ENCODE results near the gene HOXD3.

HOXD3 gene

GRCh38 chr2:176132205-176133171 lies 24.6 kb upstream of the HOXD3 start:
- DNase-seq: no peak

GRCh38 chr2:176133389-176133788 lies 23.7 kb upstream of the HOXD3 start:
- no peak for DNase-seq

DNA sequence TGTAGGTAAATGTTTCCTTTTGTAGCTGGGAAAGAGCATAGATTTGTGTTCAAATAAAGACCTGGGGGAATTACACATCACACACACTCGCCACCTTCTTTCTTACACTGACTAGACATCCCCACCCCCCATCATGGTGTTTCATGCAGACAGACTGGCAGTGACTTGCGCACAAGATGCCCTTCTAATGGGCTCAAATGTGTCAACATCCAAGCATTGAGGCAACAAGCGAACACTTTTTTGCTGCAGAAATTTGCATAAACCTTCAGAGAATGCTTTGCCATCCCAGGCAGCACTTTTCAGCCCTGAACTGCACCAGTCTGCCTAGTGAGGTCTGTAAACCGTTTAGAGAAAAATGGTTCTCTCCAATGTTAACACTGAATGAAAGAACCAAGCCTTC lies 23.1 kb upstream of the HOXD3 start:
- DNase-seq: no peak

- no peak for DNase-seq
Observed at GRCh38 chr2:176135035-176135440, 22.1 kb upstream of the HOXD3 start.

DNA sequence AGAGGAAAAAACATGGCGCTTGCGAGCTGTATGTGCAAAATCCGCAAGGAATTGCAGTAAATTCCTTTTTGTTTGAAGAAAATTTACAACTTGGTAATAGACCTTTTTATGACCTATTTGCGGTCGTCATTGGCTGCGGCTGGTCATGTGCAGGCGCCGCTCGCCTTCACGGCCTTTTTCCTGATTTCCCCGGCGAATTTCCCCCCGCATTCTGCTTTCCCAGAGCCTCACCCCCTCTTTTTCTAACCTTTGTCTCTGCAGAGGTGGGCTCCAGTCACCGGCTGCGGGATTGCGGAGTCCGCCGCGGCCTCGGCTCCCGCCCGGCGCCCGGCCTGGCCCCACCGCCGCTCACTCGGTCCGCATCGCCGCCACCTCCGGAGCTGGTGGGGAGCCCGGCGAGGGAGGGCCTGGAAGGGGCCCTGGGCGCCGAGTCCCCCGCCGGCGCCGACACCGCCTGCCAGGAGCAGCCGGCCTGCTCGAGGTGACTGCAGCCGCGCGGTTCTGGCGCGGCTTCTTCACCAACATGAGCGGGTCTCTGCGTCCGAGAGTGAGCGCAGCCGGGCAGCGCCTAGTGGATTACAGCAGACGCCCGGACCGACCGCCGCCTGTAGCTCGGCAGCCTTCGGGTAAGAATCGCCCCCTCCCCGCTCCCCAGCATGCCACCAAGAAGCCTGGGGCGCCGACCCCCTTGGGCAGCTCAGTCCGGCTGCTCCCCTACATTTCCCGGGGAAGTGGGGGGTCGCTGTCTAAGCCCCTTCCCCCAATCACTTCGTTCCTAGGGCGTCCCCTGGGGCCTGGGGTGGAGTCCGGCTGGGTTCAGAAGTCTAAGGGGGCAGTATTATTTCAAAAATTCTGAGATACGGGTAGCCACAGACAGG lies 20.5 kb upstream of the HOXD3 start:
- DNase-seq: no peak

DNA sequence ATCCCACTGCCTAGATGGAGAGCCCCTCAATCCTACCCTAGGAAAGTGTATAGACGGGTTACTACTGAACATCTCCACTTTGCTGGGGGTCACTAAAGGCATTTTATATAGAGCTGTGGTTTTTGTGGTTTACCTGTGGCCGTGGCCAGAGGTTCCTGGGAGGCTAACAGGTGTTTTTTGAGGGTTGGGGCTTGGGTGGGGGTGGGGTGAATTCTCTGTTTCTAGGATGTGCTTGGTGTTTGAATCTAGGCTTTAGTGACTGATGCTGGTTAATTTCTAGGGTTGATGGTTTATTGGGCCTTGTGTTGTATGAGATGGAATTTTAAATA lies 19.9 kb upstream of the HOXD3 start:
- no peak for DNase-seq

DNA sequence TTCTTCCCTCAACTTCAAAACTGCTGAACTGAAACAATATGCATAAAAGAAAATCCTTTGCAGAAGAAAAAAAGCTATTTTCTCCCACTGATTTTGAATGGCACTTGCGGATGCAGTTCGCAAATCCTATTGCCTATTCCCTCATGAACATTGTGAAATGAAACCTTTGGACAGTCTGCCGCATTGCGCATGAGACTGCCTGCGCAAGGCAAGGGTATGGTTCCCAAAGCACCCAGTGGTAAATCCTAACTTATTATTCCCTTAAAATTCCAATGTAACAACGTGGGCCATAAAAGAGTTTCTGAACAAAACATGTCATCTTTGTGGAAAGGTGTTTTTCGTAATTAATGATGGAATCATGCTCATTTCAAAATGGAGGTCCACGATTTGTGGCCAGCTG lies 19.2 kb upstream of the HOXD3 start:
- DNase-seq: no peak

GRCh38 chr2:176138526-176138922 lies 18.6 kb upstream of the HOXD3 start:
- DNase-seq: no peak

DNA sequence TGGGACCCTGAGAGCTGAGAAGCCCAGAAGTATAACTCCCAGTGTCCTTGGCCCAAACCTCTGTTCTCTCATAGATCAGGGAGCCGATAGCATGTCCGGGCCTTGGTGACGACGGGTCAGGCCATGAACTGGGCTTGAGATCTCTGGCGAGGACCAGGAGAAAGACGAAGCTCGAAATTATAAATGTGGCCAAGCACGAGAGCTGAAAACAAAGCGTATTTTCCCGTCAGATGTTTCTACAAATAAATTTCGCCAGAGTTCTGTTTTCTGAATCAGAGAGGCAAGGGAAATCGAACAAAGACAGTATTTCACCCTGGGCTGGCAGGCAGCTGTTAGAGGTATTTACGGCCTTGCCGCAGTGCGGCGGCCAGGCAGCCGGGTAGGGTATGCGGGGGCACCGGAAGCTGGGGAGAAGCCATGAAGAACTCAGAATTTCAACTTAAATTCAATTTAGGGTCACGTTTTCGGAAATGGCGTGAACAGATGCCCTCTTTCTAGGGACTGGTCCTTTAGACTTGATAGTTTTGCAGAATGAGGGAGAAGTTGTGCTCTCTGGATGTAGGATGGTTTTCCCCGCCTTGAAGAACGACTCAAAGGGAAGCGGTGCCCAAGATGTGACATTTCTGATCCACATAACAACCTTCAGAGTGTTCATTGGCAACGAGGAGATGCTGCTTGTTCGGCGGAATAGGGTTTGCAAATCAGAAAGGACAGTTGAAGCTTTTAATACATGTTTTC lies 18.0 kb upstream of the HOXD3 start:
- DNase-seq: no peak

GRCh38 chr2:176139661-176140512 lies 17.2 kb upstream of the HOXD3 start:
- no peak for DNase-seq

DNA sequence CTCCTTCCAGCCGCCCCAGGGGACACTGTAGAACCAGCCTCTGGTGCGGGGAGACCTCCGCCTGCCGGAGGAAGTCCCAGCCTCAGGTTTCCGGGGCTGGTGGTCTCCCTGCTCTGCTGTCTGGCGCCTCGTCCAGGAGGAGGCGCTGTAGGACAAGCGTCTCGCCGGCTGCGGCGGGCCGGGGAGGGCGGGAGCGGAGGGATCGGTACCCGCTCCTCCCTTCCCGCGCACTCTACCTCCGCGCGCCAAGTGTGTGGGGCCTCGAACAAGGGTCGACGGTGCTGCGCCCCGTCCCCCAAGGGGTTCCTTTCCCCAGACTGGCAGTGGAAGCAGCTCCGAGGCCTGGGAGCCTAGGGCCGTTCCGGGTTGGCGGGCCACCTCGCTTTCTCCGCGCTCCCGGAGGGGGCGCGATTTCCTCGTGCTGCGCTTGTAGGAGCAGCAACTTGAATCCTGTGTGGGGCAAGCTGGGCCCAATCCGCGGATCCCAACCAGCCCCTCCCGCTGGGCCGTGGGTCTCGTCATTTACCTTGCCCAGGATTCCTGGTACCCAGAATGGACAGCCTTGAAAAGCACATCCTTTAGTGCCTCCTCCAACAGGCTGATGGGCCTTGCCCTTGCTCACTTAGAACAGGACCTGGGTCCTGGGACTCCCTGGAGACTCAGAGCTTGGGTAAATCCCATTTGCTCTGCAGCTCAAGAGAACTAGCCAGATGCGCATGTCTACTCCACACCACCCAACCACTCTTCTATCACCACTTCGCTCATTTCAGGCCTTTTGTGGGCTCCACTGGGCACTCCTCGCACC lies 16.4 kb upstream of the HOXD3 start:
- DNase-seq: peak in 48 of 51 donors; percentile 2 to 83 (median 50)

- DNase-seq: no peak
Observed at GRCh38 chr2:176142281-176142680, 14.8 kb upstream of the HOXD3 start.

GRCh38 chr2:176145085-176145969 lies 11.8 kb upstream of the HOXD3 start:
- no peak for DNase-seq

GRCh38 chr2:176146101-176146500 lies 11.0 kb upstream of the HOXD3 start:
- no peak for DNase-seq

DNA sequence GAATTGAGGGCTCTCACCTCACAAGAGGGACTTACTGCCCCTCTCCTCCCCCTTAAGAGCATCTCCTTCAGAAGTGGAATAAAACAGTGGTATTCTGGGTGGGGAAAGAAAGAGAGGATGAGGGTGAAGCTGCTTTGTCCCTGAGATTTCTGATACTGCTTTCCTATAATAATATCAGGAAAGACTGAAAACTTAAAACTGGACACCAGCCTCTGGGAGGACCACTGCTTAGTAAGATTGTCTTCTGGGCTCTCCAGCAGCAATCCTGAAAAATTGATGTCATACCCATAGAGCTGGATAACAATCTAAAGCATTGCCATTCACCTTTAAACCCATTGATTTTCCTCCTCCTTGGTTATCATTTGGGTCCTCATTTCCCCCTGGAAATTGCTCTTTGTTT lies 10.5 kb upstream of the HOXD3 start:
- DNase-seq: no peak

DNA sequence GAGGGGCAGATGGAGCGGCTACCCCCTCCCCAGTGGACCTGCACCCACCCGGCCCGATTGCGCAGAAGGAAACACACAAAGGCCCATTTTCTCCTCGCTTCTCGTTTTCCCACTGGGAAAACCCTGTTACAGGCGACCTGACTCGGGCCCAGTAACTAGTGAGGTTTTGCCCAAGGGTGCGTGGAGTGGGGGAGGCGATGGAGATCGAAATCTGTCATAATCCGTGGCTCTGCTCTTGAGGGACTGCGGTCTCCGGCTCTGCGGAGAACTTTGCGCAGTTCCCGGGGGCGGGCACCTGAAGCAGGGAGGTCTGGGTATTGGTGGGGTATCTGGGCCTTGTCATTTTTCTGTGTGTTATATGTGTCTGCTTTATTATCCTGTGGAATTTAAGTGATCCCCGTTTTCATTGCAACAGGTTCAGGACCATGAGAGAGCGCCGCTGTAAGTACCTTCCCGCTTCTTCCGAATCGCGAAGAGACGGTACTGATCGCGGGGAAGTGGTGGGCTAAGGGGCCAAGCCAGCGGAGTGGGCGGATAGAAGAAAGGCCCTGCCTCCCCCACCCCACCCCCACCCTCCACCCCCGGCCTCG lies 9.8 kb upstream of the HOXD3 start:
- DNase-seq: no peak

DNA sequence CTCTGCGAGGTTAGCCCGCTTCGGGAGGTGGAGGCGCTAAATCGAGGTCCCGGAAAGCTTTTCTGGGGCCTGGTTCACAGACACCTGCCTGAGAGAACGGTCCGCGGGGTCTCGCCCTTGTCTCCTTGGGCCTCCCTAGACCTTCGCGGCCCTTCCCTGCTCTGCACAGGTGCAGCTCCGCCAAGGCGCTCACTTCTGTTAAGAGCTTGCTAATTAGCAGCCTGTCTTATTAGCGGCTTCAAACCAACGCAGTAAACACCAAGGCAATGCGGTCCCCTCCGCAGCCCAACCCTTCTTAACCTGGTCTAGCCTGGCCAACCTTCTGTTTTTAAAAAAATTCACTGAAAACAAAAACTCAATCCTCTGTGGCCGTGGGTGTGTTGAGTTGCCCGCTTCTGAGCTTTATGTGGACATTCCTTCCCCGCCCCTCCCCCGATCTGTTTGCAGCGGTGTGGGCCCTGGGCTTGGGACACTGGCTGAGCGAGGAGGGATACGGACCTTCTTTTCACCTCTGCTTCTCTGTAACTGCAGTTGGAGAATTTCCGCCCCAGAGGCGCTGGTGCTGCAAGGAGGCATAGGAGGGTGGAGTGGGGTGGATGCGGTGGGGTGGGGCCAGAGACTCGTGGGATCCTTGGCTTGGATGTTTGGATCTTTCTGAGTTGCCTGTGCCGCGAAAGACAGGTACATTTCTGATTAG lies 9.2 kb upstream of the HOXD3 start:
- DNase-seq: no peak

All from hypothalamus (tissue), 51 donors.